IMR-90 (cell line): Measurements from ENCODE around the gene SPATA9. TPM values are rescaled to one million over a fixed set of nuclear protein-coding genes. Genes with fewer than 3 reads are reported as not detected.

Experiments used
- ATAC-seq: fragments of 200-7000 bp; cut with Tn5 transposase; 2 replicates; pipeline ENCODE4 v1.9.1; 2020; ENCODE audit warnings: low read depth, mild to moderate bottlenecking, moderate library complexity
- BruUV-seq: library from RNA; stranded (reverse); fragments of 400-500 nt; replicated peaks from 2 replicates; lab custom pipeline; 2021; lab: Mats Ljungman, UMichigan
- CTCF ChIA-PET: fragments of 300-600 bp; formaldehyde crosslinking; extraction: SDS; loops from one replicate; lab custom pipeline; 2021; ENCODE audit warnings: antibody characterized with exemption; lab: Yijun Ruan, JAX
- POLR2A ChIA-PET: fragments of 300-600 bp; sonication (Branson Sonifier 250); formaldehyde crosslinking; loops from one replicate; lab custom pipeline; 2022; ENCODE audit warnings: antibody characterized with exemption; ENCODE audit not compliant: unreplicated experiment; lab: Charles Lee
- DNase-seq: peaks from one replicate; pipeline ENCODE4 v3.0.0; 2013
- H2AFZ ChIP-seq: replicated peaks from 2 replicates; pipeline ENCODE3; 2013; ENCODE audit warnings: low read length, mild to moderate bottlenecking; ENCODE audit not compliant: poor library complexity
- H2AK5ac ChIP-seq: 2 replicates; pipeline ENCODE4 v1.6.1; 2013; ENCODE audit warnings: low read depth, low read length, inconsistent platforms
- H2AK9ac ChIP-seq: replicated peaks from 2 replicates; pipeline ENCODE3; 2013; ENCODE audit warnings: mild to moderate bottlenecking, low read depth, low read length, moderate library complexity; ENCODE audit not compliant: poor library complexity
- H2BK120ac ChIP-seq: 2 replicates; pipeline ENCODE4 v1.6.1; 2013; ENCODE audit warnings: low read depth, low read length, inconsistent platforms
- H2BK15ac ChIP-seq: 3 replicates; pipeline ENCODE4 v1.6.1; 2013; ENCODE audit warnings: low read depth, low read length, inconsistent platforms
- H2BK20ac ChIP-seq: 2 replicates; pipeline ENCODE4 v1.6.1; 2013; ENCODE audit warnings: low read depth, mild to moderate bottlenecking, inconsistent platforms, low read length, moderate library complexity
- H2BK5ac ChIP-seq: 2 replicates; pipeline ENCODE4 v1.6.1; 2013; ENCODE audit warnings: mild to moderate bottlenecking, low read depth, low read length, inconsistent platforms; ENCODE audit not compliant: poor library complexity, severe bottlenecking
- H3K14ac ChIP-seq: replicated peaks from 2 replicates; pipeline ENCODE4 v1.6.1; 2013; ENCODE audit warnings: low read depth, low read length, inconsistent platforms
- H3K18ac ChIP-seq: 2 replicates; pipeline ENCODE4 v1.6.1; 2013; ENCODE audit warnings: low read depth, low read length, control low read depth
- H3K23ac ChIP-seq: 2 replicates; pipeline ENCODE4 v1.6.1; 2013; ENCODE audit warnings: low read depth, low read length, inconsistent platforms
- H3K27ac ChIP-seq: 2 replicates; pipeline ENCODE4 v1.5.1; 2013; ENCODE audit warnings: mild to moderate bottlenecking, control low read depth, low read length; ENCODE audit not compliant: insufficient read depth
- H3K27me3 ChIP-seq: 2 replicates; pipeline ENCODE4 v1.6.1; 2013; ENCODE audit warnings: low read length; ENCODE audit not compliant: control insufficient read depth, insufficient read depth
- H3K36me3 ChIP-seq: 2 replicates; pipeline ENCODE4 v1.6.1; 2013; ENCODE audit warnings: low read length, mixed read lengths; ENCODE audit not compliant: control insufficient read depth, insufficient read depth
- H3K4ac ChIP-seq: 2 replicates; pipeline ENCODE4 v1.6.1; 2013; ENCODE audit warnings: low read depth, low read length, inconsistent platforms
- H3K4me1 ChIP-seq: 2 replicates; pipeline ENCODE4 v1.6.1; 2013; ENCODE audit warnings: low read length, mixed read lengths; ENCODE audit not compliant: control insufficient read depth, insufficient read depth
- H3K4me2 ChIP-seq: 2 replicates; pipeline ENCODE4 v1.6.1; 2013; ENCODE audit warnings: low read depth, mild to moderate bottlenecking, control low read depth, low read length, moderate library complexity
- H3K4me3 ChIP-seq: 2 replicates; pipeline ENCODE4 v1.5.1; 2013; ENCODE audit warnings: low read depth, mild to moderate bottlenecking, control low read depth, low read length, moderate library complexity; ENCODE audit not compliant: insufficient read depth
- H3K56ac ChIP-seq: 2 replicates; pipeline ENCODE4 v1.6.1; 2013; ENCODE audit warnings: low read length, inconsistent platforms; ENCODE audit not compliant: insufficient read depth; ENCODE audit errors: extremely low read depth
- H3K79me1 ChIP-seq, 2 experiments: 2 replicates each; pipeline ENCODE4 v1.6.1; 2013; ENCODE audit warnings: low read length in 2 of 2, inconsistent platforms in 1 of 2, low read depth in 1 of 2
- H3K9ac ChIP-seq: 2 replicates; pipeline ENCODE4 v1.6.1; 2013; ENCODE audit warnings: low read depth, low read length, control low read depth
- H3K9me1 ChIP-seq: 2 replicates; pipeline ENCODE4 v1.6.1; 2013; ENCODE audit warnings: low read length, inconsistent platforms; ENCODE audit not compliant: insufficient read depth
- H3K9me3 ChIP-seq: 2 replicates; pipeline ENCODE4 v1.6.1; 2013; ENCODE audit warnings: low read length; ENCODE audit not compliant: control insufficient read depth, insufficient read depth
- H4K20me1 ChIP-seq: 2 replicates; pipeline ENCODE4 v1.6.1; 2013; ENCODE audit warnings: low read length, inconsistent platforms; ENCODE audit not compliant: insufficient read depth
- H4K5ac ChIP-seq: 2 replicates; pipeline ENCODE4 v1.6.1; 2013; ENCODE audit warnings: mild to moderate bottlenecking, low read depth, low read length, control low read depth
- H4K8ac ChIP-seq, 2 experiments: 2 replicates each; pipeline ENCODE4 v1.6.1; 2013; ENCODE audit warnings: low read depth in 2 of 2, low read length in 2 of 2, control low read depth in 1 of 2, inconsistent platforms in 1 of 2
- H4K91ac ChIP-seq: 2 replicates; pipeline ENCODE4 v1.6.1; 2013; ENCODE audit warnings: low read depth, low read length, inconsistent platforms; ENCODE audit not compliant: insufficient read depth
- BHLHE40 ChIP-seq: fragments of 150-350 bp; IDR thresholded peaks from 2 replicates; pipeline ENCODE4 v1.6.1; 2016; ENCODE audit warnings: mild to moderate bottlenecking, low read depth, low read length
- MXI1 ChIP-seq: IDR thresholded peaks from 2 replicates; pipeline ENCODE4 v1.6.1; 2012; ENCODE audit warnings: low read depth, mild to moderate bottlenecking, low read length, moderate library complexity, borderline replicate concordance
- RAD21 ChIP-seq: IDR thresholded peaks from 2 replicates; pipeline ENCODE4 v1.6.1; 2012; ENCODE audit warnings: low read length, improper control_type of control experiment
- RFX5 ChIP-seq: IDR thresholded peaks from 2 replicates; pipeline ENCODE4 v1.8.0; 2012; ENCODE audit warnings: low read depth, mild to moderate bottlenecking, low read length, moderate library complexity
- WGBS, 2 experiments: methylation state at CpG; one replicate each; pipeline versions ENCODE4 v1.1.5 to v1.1.7; 2013; ENCODE audit warnings: missing lambda C conversion rate in 2 of 2; ENCODE audit not compliant: insufficient read length in 1 of 2; ENCODE audit errors: extremely low coverage in 2 of 2; 5-methylcytosine and 5-hydroxymethylcytosine counted together
- dilution Hi-C: fragments of 300-500 bp; cut with HindIII; formaldehyde crosslinking; loops from one replicate; pipeline ENCODE4 v1.14.3; 2018; ENCODE audit warnings: low sequenced_read_pairs; ENCODE audit not compliant: unreplicated experiment
- in situ Hi-C: fragments of 300-500 bp; cut with MboI; formaldehyde crosslinking; loops from 3 replicates; pipeline ENCODE4 v1.14.3; 2019; ENCODE audit warnings: low sequenced_read_pairs, inconsistent platforms, mixed read lengths
- intact Hi-C: fragments of 100-400 bp; cut with micrococcal nuclease; formaldehyde crosslinking; loops from 2 replicates; pipeline ENCODE4 v1.10.0; 2022
- polyA plus RNA-seq, 3 experiments: library from polyadenylated mRNA; depleted of rRNA; stranded (reverse); fragments of >200 nt; gene quantifications; 2 replicates each; pipeline ENCODE4 v1.2.3, GENCODE V29; 2012; ENCODE audit warnings: low replicate concordance in 1 of 3
- total RNA-seq: library from RNA; depleted of rRNA; stranded (reverse); fragments of >200 nt; gene quantifications from 2 replicates; pipeline ENCODE4 v1.2.3, GENCODE V29; 2012
- TF ChIP-seq, protein P1 (sequence below): fragments of 150-350 bp; IDR thresholded peaks from 2 replicates; pipeline ENCODE4 v1.6.1; 2017; ENCODE audit warnings: mild to moderate bottlenecking, antibody characterized with exemption, low read length, low read depth

Gene SPATA9
- total and polyA plus RNA-seq, 2 of the 4 experiments (the other 2 are of a cell fraction), result 0.72 to 0.86 TPM

DNA sequence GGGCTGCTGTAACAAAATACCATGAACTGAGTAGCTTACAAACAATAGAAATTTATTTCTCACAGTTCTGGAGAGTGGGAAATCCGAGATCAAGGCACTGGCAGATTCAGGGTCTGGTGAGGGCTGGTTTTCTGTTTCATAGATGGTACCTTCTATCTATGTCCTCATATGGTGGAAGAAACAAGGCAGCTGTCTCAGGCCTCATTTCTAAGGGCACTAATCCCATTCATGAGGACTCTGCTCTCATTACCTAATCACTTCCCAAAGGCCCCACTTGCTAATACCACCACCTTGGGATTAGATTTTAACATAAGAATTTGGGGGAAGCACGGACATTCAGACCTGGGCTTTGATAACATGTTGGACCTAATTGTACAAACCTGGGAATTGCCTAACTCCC, 22.7 kb downstream of the SPATA9 start:
- dilution Hi-C loops (no loop called here), in situ Hi-C loops (loop anchor here (10.0 kb wide), 1 partner anchor 185 kb away; no protein-coding TSS in a partner anchor), intact Hi-C loops (no loop called here)
- Histone ChIP-seq H2BK15ac (no peak overlapping the region), H2AFZ (no peak overlapping the region), H3K4me3 (no peak overlapping the region), H3K23ac (no peak overlapping the region), H3K9me3 (no peaks in the 10 kb centered on the region), H3K14ac (no peak overlapping the region), H4K8ac (no peak overlapping the region), H4K20me1 (no peaks in the 10 kb centered on the region), H3K4me2 (no peak overlapping the region), H3K56ac (no peak overlapping the region), H3K9me1 (no peaks in the 10 kb centered on the region), H2AK9ac (no peak overlapping the region), H3K18ac (no peak overlapping the region), H3K4ac (no peak overlapping the region), H3K36me3 (no peaks in the 10 kb centered on the region), H4K5ac (no peak overlapping the region), H3K27ac (no peak overlapping the region), H2AK5ac (no peak overlapping the region), H3K4me1 (peaks cover 2% of the 10 kb centered on the region; the same call in 1 of the 2 replicates), H3K27me3 (no peaks in the 10 kb centered on the region), H3K9ac (no peak overlapping the region), H3K79me1 (peaks cover 0 to 3% of the 10 kb centered on the region in 2 experiments; a peak in 1 of 4 replicates), H2BK120ac (no peak overlapping the region), H2BK5ac (no peak overlapping the region), H4K91ac (no peak overlapping the region), H2BK20ac (no peak overlapping the region)
- ChIA-PET CTCF (no interaction called here), POLR2A (no interaction called here)
- no TSS peak for BruUV-seq
- TF ChIP-seq RAD21, result no peak
- TF ChIP-seq RFX5, result no peak
- TF ChIP-seq, protein P1, sequence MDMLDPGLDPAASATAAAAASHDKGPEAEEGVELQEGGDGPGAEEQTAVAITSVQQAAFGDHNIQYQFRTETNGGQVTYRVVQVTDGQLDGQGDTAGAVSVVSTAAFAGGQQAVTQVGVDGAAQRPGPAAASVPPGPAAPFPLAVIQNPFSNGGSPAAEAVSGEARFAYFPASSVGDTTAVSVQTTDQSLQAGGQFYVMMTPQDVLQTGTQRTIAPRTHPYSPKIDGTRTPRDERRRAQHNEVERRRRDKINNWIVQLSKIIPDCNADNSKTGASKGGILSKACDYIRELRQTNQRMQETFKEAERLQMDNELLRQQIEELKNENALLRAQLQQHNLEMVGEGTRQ, result no peak
- TF ChIP-seq MXI1, result no peak
- no peak for TF ChIP-seq BHLHE40
- ATAC-seq, result no peak
- no CpG with 5 or more reads among the region's 2 CpGs for WGBS, 2 experiments
- DNase-seq, result no peak
